SHP77 treated with DMSO at 0.1 percent for 48 hours (cell line): ENCODE data around the gene VARS2.
"Not testable (repeated sequence)": the region's sequence is repeated elsewhere in the genome, so short reads cannot be mapped to it uniquely, and the experiment has no call there.

ENCODE experiments used
- DNase-seq: peaks from one replicate; lab custom pipeline; 2025; lab: John Stamatoyannopoulos, UW

The VARS2 gene

DNA sequence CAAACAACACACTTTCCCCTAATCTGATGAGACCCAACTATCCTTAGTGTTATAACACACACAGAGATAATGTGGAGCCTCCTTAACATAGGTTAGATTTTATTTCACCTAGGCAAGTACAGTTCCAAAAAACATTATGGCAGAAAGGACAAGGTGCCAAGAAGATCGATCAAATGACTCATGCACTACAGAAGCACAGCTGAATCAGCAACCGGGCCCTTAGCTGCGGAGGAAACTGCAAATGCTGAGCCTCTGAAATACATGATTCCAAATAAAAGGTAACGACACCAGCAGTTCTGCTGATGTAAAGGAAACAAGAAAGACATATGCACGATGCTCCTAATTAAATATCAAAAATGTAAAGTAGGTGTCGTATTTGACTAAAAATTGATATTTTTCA lies 49.6 kb downstream of the VARS2 start:
- no peak for DNase-seq

DNA sequence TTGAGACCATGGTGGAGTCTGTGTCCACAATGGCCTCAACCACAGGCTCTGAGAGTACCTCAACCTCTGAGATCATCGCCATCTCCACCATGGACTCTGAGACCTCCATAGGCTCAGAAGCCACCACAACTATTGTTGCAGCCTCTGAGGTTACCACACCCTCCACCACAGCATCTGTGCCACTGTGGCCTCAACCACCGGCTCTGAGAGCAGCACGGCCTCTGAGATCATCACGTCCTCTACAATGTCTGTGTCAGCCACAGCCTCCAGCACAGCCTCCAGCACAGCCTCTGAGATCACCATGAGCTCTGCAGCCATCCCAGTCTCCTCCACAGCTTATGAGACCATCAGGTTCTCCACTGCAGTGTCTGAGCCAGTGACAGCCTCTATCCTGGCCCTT lies 50.0 kb downstream of the VARS2 start:
- DNase-seq, result no peak

DNA sequence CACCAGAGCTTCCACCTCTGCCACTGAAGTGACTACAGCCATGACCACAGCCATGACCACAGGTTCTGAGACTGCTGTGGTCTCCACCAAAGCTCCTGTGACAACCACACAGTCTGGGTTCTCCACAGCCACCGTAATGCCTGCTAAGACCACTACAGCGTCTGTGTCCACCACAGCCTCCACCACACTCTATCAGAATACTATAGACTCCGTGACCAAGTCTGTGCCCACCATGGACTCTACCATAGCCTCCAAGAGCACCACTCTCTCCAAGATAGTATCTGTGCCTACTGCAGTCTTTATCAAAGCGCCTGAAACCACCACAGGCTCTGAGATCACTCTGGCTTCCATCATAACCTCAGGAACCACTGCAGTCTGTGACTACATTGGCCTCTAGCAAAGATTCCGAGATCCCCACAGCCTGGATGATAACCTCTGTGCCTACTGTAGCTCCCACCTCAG lies 51.1 kb downstream of the VARS2 start:
- DNase-seq, result no peak

DNA sequence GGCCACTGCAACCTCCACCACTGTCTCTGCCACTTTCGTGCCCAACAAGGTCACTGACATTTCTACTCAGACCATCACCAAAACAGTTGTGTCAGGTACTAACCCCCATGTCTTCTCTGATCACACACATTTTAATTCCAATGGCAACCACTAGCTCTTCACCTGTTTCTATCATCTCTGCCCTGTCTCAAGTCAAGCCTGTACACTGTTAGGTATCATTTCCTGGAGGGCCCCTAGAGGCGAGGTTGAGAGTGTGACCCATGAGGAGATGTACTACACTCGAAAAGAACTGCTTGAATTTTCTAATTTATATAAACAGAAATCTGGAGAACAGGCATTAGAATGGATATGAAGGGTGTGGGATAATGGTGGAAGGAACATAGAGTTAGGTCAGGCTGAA lies 52.1 kb downstream of the VARS2 start:
- DNase-seq, result no peak

DNA sequence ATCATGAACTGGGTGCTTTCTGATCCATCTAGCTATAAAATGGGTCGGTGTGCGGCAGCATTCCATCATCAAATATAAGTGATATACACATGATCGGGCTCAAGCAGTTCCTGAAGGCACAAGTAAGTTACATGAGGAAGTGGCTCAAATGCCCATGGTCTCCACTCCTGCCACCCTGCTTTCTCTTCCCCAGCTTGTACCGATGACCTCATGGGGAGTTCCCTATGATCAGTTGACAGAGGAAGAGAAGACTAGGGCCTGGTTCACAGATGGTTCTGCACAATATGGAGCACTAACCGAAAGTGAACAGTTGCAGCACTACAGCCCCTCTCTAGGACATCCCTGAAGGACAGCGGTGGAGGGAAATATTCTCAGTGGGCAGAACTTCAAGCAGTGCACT lies 55.1 kb downstream of the VARS2 start:
- DNase-seq, result not testable (repeated sequence)

DNA sequence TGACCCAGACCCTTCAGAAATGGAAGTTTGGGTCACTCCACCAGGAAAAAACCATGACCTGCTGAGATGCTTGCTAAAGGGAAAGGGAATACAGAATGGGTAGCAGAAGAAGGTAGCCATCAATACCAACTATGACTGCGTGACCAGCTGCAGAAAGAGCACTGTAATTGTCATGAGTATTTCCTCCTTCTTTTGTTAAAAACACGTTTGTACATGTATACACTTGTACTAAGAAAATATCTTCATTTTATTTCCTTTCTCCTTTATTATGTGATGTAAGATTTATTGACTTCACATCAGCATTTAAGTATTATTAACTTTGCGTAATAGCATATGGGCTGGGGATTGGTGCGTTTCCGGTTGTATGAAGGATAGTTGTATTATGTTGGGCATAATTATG lies 56.9 kb downstream of the VARS2 start:
- no peak for DNase-seq

DNA sequence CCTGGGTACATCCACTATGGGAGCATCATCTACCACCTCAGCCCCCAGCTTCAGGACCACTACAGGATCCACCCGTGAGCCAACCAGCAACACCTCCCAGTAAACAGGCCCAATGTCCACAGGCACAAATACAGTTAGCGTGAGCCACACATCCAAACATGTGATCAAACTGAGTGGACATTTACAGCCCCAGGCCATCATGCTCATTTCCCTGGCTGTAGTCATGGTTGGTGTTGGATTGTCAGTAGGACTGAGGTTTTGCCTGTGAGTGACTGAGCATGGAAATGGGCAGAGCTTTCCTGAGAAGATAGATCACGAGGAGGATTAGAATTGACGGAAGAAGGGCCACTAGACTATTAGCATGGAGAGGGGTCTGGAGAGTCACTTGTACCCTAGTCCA lies 58.8 kb downstream of the VARS2 start:
- DNase-seq, result no peak

DNA sequence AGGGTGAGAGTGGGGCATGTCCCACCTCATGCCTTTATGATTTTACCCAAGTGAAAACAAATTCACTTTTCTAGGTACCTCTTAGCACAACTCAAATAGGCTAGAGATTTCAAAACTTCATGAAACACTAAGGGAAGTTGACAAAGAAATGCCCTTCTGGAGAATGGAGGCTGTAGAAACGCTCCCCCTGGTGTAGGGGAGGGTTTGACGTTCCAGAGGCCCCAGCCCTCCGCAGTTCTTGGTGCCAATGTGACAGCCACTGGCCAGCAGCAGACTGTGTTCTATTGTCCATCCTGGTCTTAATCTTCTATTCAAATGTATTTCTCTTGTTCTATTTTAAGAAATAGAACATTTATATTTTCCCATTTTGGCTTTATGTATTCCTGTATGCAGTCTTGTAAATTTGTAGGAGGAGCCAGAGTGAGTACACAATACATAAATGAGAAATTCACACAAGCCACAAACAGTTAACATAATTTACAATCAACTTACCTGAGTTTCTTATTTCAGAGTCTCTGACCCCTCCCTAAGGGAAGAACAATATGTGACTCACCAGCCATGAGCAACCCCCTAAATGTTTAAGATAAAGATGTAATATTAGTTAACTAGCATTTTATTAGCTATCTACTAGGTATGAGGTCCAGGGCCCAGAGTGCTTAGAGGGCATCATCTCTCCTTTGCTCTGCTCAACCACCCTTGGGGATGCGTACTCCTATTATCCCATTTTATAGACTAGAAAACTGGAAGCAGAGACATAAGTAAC lies 60.6 kb downstream of the VARS2 start:
- no peak for DNase-seq
